Muscle layer of duodenum (tissue), 2 donors: ENCODE results near the gene RPL31.

Source experiments
- H3K27ac ChIP-seq: one replicate; pipeline ENCODE4 v1.7.0; 2013; ENCODE audit warnings: mild to moderate bottlenecking, low read length
- H3K27me3 ChIP-seq: one replicate; pipeline ENCODE4 v1.7.0; 2013; ENCODE audit warnings: low read depth, mild to moderate bottlenecking, control low read depth, low read length
- H3K36me3 ChIP-seq, 2 donors: one replicate each; pipeline ENCODE4 v1.7.0; 2013; ENCODE audit warnings: low read length in 2 of 2, control low read depth in 1 of 2, mild to moderate bottlenecking in 1 of 2; ENCODE audit not compliant: insufficient read depth in 2 of 2, control insufficient read depth in 1 of 2
- H3K4me1 ChIP-seq, 2 donors: one replicate each; pipeline ENCODE4 v1.7.0; 2013; ENCODE audit warnings: low read length in 2 of 2, mild to moderate bottlenecking in 2 of 2, control low read depth in 1 of 2, moderate library complexity in 1 of 2; ENCODE audit not compliant: insufficient read depth in 2 of 2, control insufficient read depth in 1 of 2
- H3K4me3 ChIP-seq, 2 donors: one replicate each; pipeline ENCODE4 v1.7.0; 2013; ENCODE audit warnings: low read length in 2 of 2, low read depth in 1 of 2, mild to moderate bottlenecking in 1 of 2
- H3K9me3 ChIP-seq, 2 donors: one replicate each; pipeline ENCODE4 v1.7.0; 2013; ENCODE audit warnings: low read length in 2 of 2, control low read depth in 1 of 2, mild to moderate bottlenecking in 1 of 2; ENCODE audit not compliant: control insufficient read depth in 1 of 2
- donor health status: healthy.

RPL31 gene

DNA sequence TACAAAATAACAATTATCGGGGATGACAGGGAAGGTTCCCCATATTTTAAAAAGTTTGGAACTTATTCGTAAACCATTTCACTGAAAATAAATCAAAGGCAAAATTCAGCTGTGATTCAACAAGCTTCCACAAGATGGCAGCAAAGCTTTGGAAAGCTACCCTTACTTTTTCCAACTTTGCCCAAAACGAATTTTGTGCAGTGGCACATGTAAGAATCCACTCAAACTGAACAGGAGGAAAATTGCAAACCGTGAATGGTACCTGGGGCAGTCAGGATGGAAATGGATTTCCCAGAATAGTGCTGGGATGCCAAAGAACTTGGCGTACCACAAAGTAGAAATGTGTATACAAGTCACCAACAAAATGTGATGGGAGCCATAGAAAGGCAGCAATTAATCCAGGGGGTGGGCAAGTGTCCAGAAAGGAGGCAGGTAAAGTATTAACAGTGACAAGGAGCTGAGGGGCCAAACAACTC, 10.7 kb downstream of the RPL31 start:
- peaks cover 0 to 5% of the 10 kb centered on the region in 2 donors for H3K4me1 ChIP-seq
- no peak overlapping the region for H3K4me3 ChIP-seq
- peaks cover 16 to 31% of the 10 kb centered on the region in 2 donors for H3K36me3 ChIP-seq
- no peak overlapping the region for H3K27ac ChIP-seq
- no peaks in the 10 kb centered on the region for H3K9me3 ChIP-seq
- no peaks in the 10 kb centered on the region for H3K27me3 ChIP-seq

GRCh38 chr2:101014264-101014857, 12.3 kb downstream of the RPL31 start:
- Histone ChIP-seq H3K9me3 (no peaks in the 10 kb centered on the region), H3K27me3 (no peaks in the 10 kb centered on the region), H3K4me1 (peaks cover 0 to 5% of the 10 kb centered on the region in 2 donors), H3K27ac (no peak overlapping the region), H3K36me3 (peaks cover 7 to 36% of the 10 kb centered on the region in 2 donors), H3K4me3 (no peak overlapping the region)

DNA sequence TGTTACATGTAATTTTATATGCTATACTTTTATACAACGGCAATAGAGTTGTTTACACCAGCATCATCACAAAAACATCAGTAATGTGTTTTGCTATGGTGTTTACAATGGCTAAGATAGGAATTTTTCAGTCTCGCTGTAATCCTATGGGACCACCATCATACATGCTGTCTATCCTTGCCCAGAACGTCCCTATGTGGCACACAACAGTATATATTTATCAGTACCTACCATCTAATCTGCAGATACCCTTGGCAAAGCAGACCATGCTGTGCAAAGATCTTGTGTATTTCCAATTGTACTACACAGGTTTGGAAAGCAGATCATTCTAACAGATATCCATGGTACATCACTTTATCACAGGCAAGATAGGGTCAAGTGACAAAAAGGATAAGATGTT, 15.3 kb downstream of the RPL31 start:
- Histone ChIP-seq H3K27ac (no peak overlapping the region), H3K4me3 (no peak overlapping the region), H3K4me1 (peaks cover 0 to 2% of the 10 kb centered on the region in 2 donors), H3K36me3 (peaks cover 14 to 25% of the 10 kb centered on the region in 2 donors), H3K9me3 (no peaks in the 10 kb centered on the region), H3K27me3 (no peaks in the 10 kb centered on the region)

DNA sequence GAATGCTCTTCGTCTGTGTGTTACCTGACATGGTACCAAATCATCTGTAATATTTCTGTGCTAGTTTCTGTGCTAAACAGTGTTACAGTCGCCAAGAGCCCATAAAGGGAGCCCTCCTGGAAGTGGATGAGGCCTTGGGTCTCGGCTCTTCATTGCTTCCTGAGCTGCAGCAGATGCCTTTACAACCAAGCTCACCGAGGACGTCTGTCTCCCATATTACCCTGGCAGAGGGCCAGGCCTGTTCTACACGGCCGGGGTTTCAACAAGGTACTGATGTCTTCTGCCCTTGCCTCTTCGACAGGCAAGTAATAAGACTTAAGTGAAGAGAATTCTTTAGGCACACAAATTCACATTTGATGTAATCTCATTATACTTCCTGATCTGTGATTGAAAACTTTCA, 16.8 kb downstream of the RPL31 start:
- peaks cover 14 to 21% of the 10 kb centered on the region in 2 donors for H3K36me3 ChIP-seq
- H3K4me3 ChIP-seq = no peak overlapping the region
- no peak overlapping the region for H3K27ac ChIP-seq
- H3K4me1 ChIP-seq = no peaks in the 10 kb centered on the region
- no peaks in the 10 kb centered on the region for H3K27me3 ChIP-seq
- H3K9me3 ChIP-seq = no peaks in the 10 kb centered on the region

DNA sequence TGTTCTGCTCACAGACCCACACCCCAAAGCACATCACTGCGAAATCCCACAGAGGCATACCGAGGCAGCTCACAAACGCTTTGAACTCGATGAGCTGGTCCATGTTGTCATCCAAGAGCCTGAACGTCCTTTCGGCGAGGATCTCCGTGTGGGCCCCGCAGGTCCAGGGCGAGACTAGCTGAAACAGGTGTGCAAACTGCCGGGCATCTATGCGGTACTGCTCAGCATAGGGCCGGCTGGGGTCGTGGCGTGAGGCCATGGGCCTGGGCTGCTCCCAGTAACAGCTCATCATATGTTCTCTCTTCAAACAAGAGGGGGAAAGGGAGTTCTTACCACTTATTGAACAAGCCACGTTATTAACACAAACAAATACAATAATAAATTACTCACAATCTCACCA, 20.1 kb downstream of the RPL31 start:
- Histone ChIP-seq H3K36me3 (peaks cover 14 to 21% of the 10 kb centered on the region in 2 donors), H3K4me3 (no peak overlapping the region)

GRCh38 chr2:101023327-101024107, 21.4 kb downstream of the RPL31 start:
- Histone ChIP-seq H3K4me1 (no peaks in the 10 kb centered on the region), H3K36me3 (peaks cover 22 to 25% of the 10 kb centered on the region in 2 donors), H3K27me3 (no peaks in the 10 kb centered on the region), H3K4me3 (no peak overlapping the region), H3K27ac (no peak overlapping the region), H3K9me3 (no peaks in the 10 kb centered on the region)

More for the DNA sequence above, 20.1 kb downstream of the RPL31 start:
- Histone ChIP-seq H3K4me1 (no peaks in the 10 kb centered on the region), H3K9me3 (no peaks in the 10 kb centered on the region), H3K27me3 (no peaks in the 10 kb centered on the region), H3K27ac (no peak overlapping the region)

- H3K9me3 ChIP-seq = no peaks in the 10 kb centered on the region
- no peak overlapping the region for H3K4me3 ChIP-seq
- no peak overlapping the region for H3K27ac ChIP-seq
- no peaks in the 10 kb centered on the region for H3K27me3 ChIP-seq
- H3K36me3 ChIP-seq = peaks cover 14 to 32% of the 10 kb centered on the region in 2 donors
- no peaks in the 10 kb centered on the region for H3K4me1 ChIP-seq
Observed at GRCh38 chr2:101025561-101025960, 23.5 kb downstream of the RPL31 start.

- Histone ChIP-seq H3K27me3 (no peaks in the 10 kb centered on the region), H3K36me3 (peaks cover 7 to 29% of the 10 kb centered on the region in 2 donors), H3K4me3 (no peak overlapping the region), H3K9me3 (no peaks in the 10 kb centered on the region), H3K4me1 (no peaks in the 10 kb centered on the region), H3K27ac (no peak overlapping the region)
Observed at GRCh38 chr2:101026253-101026701, 24.2 kb downstream of the RPL31 start.

- no peaks in the 10 kb centered on the region for H3K9me3 ChIP-seq
- no peaks in the 10 kb centered on the region for H3K27me3 ChIP-seq
- no peaks in the 10 kb centered on the region for H3K4me1 ChIP-seq
- H3K27ac ChIP-seq = no peak overlapping the region
- H3K4me3 ChIP-seq = no peak overlapping the region
- peaks cover 6 to 24% of the 10 kb centered on the region in 2 donors for H3K36me3 ChIP-seq
Observed at GRCh38 chr2:101026923-101027469, 24.9 kb downstream of the RPL31 start.

DNA sequence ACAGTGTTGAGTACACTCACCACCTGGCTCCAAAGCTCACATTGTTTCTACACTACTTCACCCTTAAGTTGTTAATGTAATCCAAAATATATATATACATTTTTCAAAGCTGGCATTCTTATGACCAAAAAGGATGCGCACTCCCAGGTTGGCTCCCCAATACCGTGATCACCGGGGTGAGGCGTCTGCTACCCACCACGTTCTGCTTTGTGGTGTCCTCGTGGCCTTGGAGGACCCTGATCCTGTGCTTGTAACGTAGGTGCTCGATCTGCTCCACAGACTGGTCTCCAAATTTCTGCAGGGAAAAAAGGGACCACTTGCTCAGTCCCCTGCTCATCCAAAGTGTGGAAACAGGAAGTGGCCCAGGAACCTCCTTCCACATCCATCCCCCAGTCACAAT, 25.8 kb downstream of the RPL31 start:
- Histone ChIP-seq H3K9me3 (no peaks in the 10 kb centered on the region), H3K4me1 (no peaks in the 10 kb centered on the region), H3K36me3 (peaks cover 12 to 30% of the 10 kb centered on the region in 2 donors), H3K27me3 (no peaks in the 10 kb centered on the region), H3K4me3 (no peak overlapping the region), H3K27ac (no peak overlapping the region)

DNA sequence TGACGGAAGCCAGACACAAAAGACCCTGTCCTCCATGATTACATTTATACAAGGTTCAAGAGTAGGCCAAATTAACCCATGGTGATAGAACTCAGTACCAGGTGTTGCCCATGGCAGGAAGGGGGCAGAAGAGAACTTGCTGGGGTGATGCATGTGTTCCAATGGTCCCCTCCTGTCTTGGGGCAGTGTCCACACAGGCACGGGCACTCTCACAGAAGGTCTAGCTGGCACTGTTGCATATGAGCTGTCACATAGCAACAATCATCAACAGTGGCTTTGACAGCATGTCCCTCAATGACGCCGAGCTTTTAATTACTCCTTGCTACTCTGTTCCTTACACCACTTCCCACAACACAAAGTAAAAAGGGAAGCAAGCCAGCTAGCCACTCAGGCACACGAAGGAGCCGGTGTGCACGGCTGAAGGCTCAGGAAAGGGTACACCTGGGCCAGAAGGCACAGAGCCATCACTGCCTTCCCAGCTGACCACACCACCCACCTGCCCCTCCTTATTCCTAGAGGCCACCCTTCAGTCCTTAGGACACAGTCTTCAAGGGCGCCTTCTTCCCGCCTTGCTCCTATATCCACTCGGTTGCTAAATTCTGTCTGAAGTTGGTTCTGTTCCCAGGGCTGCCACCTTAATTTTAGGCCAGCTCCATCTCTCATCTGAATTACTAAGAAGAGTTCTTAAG, 28.9 kb downstream of the RPL31 start:
- no peaks in the 10 kb centered on the region for H3K4me1 ChIP-seq
- peaks cover 23 to 52% of the 10 kb centered on the region in 2 donors for H3K36me3 ChIP-seq
- no peak overlapping the region for H3K4me3 ChIP-seq
- H3K27ac ChIP-seq = no peak overlapping the region
- no peaks in the 10 kb centered on the region for H3K27me3 ChIP-seq
- no peaks in the 10 kb centered on the region for H3K9me3 ChIP-seq
